ENCODE results near the gene ADAMTS20.

- no peak for TF ChIP-seq POLR2A (IDR thresholded peaks at IDR 0.05; ENCODE audit: low read depth, low read length)
- no peak for TF ChIP-seq POLR2AphosphoS5 (IDR thresholded peaks at IDR 0.05; ENCODE audit: low read depth, low read length)
These were observed 234.0 kb downstream of the ADAMTS20 start for GRCh38 chr12:43318021-43318420.

All from GM12892 (cell line).